Measurements from ENCODE around the gene SUSD4. TPM values are rescaled to one million over a fixed set of nuclear protein-coding genes. Genes with fewer than 3 reads are reported as not detected.
"Not testable (repeated sequence)": the region's sequence is repeated elsewhere in the genome, so short reads cannot be mapped to it uniquely, and the experiment has no call there.

Gene SUSD4
- total and polyA plus RNA-seq, 2 of the 4 experiments (the other 2 are of a cell fraction), result 1.8 to 2.7 TPM

GRCh38 chr1:223283697-223284096, 80.3 kb downstream of the SUSD4 start:
- H3K18ac ChIP-seq (ENCODE audit: low read depth, low read length); in situ Hi-C loops (cut with MboI; ENCODE audit: low sequenced_read_pairs); H3K4me1 ChIP-seq (ENCODE audit: control insufficient read depth, insufficient read depth, low read length); BruUV-seq (replicated peaks); H3K36me3 ChIP-seq (ENCODE audit: control insufficient read depth, insufficient read depth, low read length); H3K27me3 ChIP-seq (ENCODE audit: control insufficient read depth, insufficient read depth, low read length); intact Hi-C loops (cut with micrococcal nuclease); H4K5ac ChIP-seq (ENCODE audit: low read depth, low read length); H3K4me2 ChIP-seq (ENCODE audit: low read depth, low read length); CTCF ChIA-PET; H3K4me3 ChIP-seq (ENCODE audit: insufficient read depth, low read depth, low read length); H3K9me1 ChIP-seq (ENCODE audit: insufficient read depth, low read length); H3K14ac ChIP-seq (replicated peaks; ENCODE audit: low read depth, low read length); H3K4ac ChIP-seq (ENCODE audit: low read depth, low read length); H4K20me1 ChIP-seq (ENCODE audit: insufficient read depth, low read length); H2AK9ac ChIP-seq (replicated peaks; ENCODE audit: low read depth, low read length, poor library complexity); ATAC-seq (ENCODE audit: low read depth); dilution Hi-C loops (cut with HindIII; ENCODE audit: low sequenced_read_pairs, unreplicated experiment); H3K56ac ChIP-seq (ENCODE audit: extremely low read depth, insufficient read depth, low read length); H4K91ac ChIP-seq (ENCODE audit: insufficient read depth, low read depth, low read length); POLR2A ChIA-PET (ENCODE audit: unreplicated experiment); H3K23ac ChIP-seq (ENCODE audit: low read depth, low read length); H3K9me3 ChIP-seq (ENCODE audit: control insufficient read depth, insufficient read depth, low read length); H3K9ac ChIP-seq (ENCODE audit: low read depth, low read length); H3K79me1 ChIP-seq (ENCODE audit: low read depth in 1 of 2, low read length in 2 of 2); H2AK5ac ChIP-seq (ENCODE audit: low read depth, low read length); H4K8ac ChIP-seq (ENCODE audit: low read depth in 2 of 2, low read length in 2 of 2); H2BK20ac ChIP-seq (ENCODE audit: low read depth, low read length); H2BK5ac ChIP-seq (ENCODE audit: low read depth, low read length, poor library complexity, severe bottlenecking); H2AFZ ChIP-seq (replicated peaks; ENCODE audit: low read length, poor library complexity); H2BK15ac ChIP-seq (ENCODE audit: low read depth, low read length); H2BK120ac ChIP-seq (ENCODE audit: low read depth, low read length); DNase-seq; H3K27ac ChIP-seq (ENCODE audit: insufficient read depth, low read length): not testable (repeated sequence)
- no CpG with 5 or more reads among the region's 3 CpGs for WGBS, 2 experiments (ENCODE audit: extremely low coverage in 2 of 2, insufficient read length in 1 of 2)

- not testable (repeated sequence) for H2BK5ac ChIP-seq (ENCODE audit: low read depth, low read length, poor library complexity, severe bottlenecking)
Observed at GRCh38 chr1:223278311-223278710, 85.7 kb downstream of the SUSD4 start.

More at GRCh38 chr1:223278311-223278710, 85.7 kb downstream of the SUSD4 start:
- H3K79me1 ChIP-seq (ENCODE audit: low read depth in 1 of 2, low read length in 2 of 2); H3K14ac ChIP-seq (replicated peaks; ENCODE audit: low read depth, low read length); intact Hi-C loops (cut with micrococcal nuclease); dilution Hi-C loops (cut with HindIII; ENCODE audit: low sequenced_read_pairs, unreplicated experiment); H3K4me2 ChIP-seq (ENCODE audit: low read depth, low read length); H3K56ac ChIP-seq (ENCODE audit: extremely low read depth, insufficient read depth, low read length); ATAC-seq (ENCODE audit: low read depth); H3K9me3 ChIP-seq (ENCODE audit: control insufficient read depth, insufficient read depth, low read length); H2BK15ac ChIP-seq (ENCODE audit: low read depth, low read length); H2AK9ac ChIP-seq (replicated peaks; ENCODE audit: low read depth, low read length, poor library complexity); H3K4me3 ChIP-seq (ENCODE audit: insufficient read depth, low read depth, low read length); POLR2A ChIA-PET (ENCODE audit: unreplicated experiment); in situ Hi-C loops (cut with MboI; ENCODE audit: low sequenced_read_pairs); H3K9me1 ChIP-seq (ENCODE audit: insufficient read depth, low read length); H3K36me3 ChIP-seq (ENCODE audit: control insufficient read depth, insufficient read depth, low read length); H2BK120ac ChIP-seq (ENCODE audit: low read depth, low read length); H2AK5ac ChIP-seq (ENCODE audit: low read depth, low read length); H2AFZ ChIP-seq (replicated peaks; ENCODE audit: low read length, poor library complexity); H4K20me1 ChIP-seq (ENCODE audit: insufficient read depth, low read length); H4K5ac ChIP-seq (ENCODE audit: low read depth, low read length); H4K91ac ChIP-seq (ENCODE audit: insufficient read depth, low read depth, low read length); H2BK20ac ChIP-seq (ENCODE audit: low read depth, low read length); H3K27ac ChIP-seq (ENCODE audit: insufficient read depth, low read length); H3K27me3 ChIP-seq (ENCODE audit: control insufficient read depth, insufficient read depth, low read length); H3K9ac ChIP-seq (ENCODE audit: low read depth, low read length); H3K18ac ChIP-seq (ENCODE audit: low read depth, low read length); H3K4ac ChIP-seq (ENCODE audit: low read depth, low read length); H3K4me1 ChIP-seq (ENCODE audit: control insufficient read depth, insufficient read depth, low read length); DNase-seq; BruUV-seq (replicated peaks); H3K23ac ChIP-seq (ENCODE audit: low read depth, low read length); H4K8ac ChIP-seq (ENCODE audit: low read depth in 2 of 2, low read length in 2 of 2): not testable (repeated sequence)
- 68% methylated on average over 8 of the region's 8 CpGs; no CpG with 5 or more reads in 1 of the 2 experiments for WGBS, 2 experiments (ENCODE audit: extremely low coverage in 2 of 2, insufficient read length in 1 of 2)
- CTCF ChIA-PET, result interaction anchor here (0.7 kb wide), 1 partner anchor 20 kb away, joined by 3 read pairs; no protein-coding TSS in a partner anchor
